K562 treated with DMSO at 1 percent for 4 hours (cell line): ENCODE results near the gene F8A2. TPM values are rescaled to one million over a fixed set of nuclear protein-coding genes. Genes with fewer than 3 reads are reported as not detected.

Source experiments
- total RNA-seq: library from RNA; unstranded; fragments of 300-600 nt; gene quantifications from 2 replicates; pipeline ENCODE4 v1.2.3, GENCODE V29; 2022; ENCODE audit not compliant: insufficient read depth

The F8A2 gene
- total RNA-seq: not detected in 2 replicates

GRCh38 chrX:155381843-155382528, at the start of gene F8A2:
Gene F8A2, plus strand, starts transcription at chrX:155382095. Its CDS starts 20 bp downstream, at chrX:155382115.

GRCh38 chrX:155334486-155335336, 47.2 kb upstream of the F8A2 start, which contains the start of gene CLIC2:
Gene CLIC2, minus strand, starts transcription at chrX:155334614. Its CDS starts 187 bp downstream, at chrX:155334427.

Other genes starting within 250 kb of the F8A2 start
- gene VBP1, start 165.6 kb upstream of the F8A2 start, total RNA-seq: 71.0 and 73.3 TPM in 2 replicates
- 0.16 TPM in 1 of 2 replicates, not detected in the other for gene RAB39B, start 117.6 kb upstream of the F8A2 start, total RNA-seq
- gene CLIC2, start 47.5 kb upstream of the F8A2 start, total RNA-seq: 54.4 and 60.8 TPM in 2 replicates
- not detected in 2 replicates for gene F8A3, start 76.5 kb downstream of the F8A2 start, total RNA-seq
- gene SPRY3, start 230.5 kb downstream of the F8A2 start, total RNA-seq: 0.13 TPM in 1 of 2 replicates, not detected in the other
- gene TMLHE, start 230.9 kb downstream of the F8A2 start, total RNA-seq: 5.9 and 8.8 TPM in 2 replicates